Measurements from ENCODE around the gene TOMM70.
"Not testable (repeated sequence)": the region's sequence is repeated elsewhere in the genome, so short reads cannot be mapped to it uniquely, and the experiment has no call there.

Gene TOMM70

GRCh38 chr3:100400780-100401673 lies at the start of gene TOMM70, which contains the start of gene LNP1:
TOMM70 (minus strand) TSS chr3:100401089; CDS start chr3:100400949, 140 bp downstream.
LNP1 (plus strand) TSS chr3:100401539; CDS start chr3:100429730, 28,191 bp downstream.
- DNase-seq, result peak; percentile 97

- no peak for DNase-seq
Measured at GRCh38 chr3:100449214-100449613, 48.3 kb upstream of the TOMM70 start.

DNA sequence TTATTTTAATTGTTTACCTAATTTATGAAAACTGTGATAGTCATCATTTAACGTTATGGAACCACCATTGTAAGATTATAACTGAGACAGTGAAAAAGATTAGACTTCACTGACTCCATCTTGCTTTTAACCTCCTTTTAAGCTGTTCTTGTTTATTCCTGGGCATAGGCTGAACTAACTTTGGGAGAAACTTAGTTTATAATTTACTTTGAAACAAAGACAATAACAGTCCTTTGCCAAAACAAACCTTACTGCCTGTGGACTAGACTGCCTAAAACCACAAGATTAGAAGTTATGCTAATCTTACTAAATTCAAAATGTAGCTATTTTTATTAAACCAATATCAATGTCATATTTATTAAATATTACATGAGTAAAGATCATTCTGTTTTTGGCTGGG lies 47.2 kb upstream of the TOMM70 start:
- DNase-seq, result no peak

- not testable (repeated sequence) for DNase-seq
Measured at GRCh38 chr3:100447067-100447466, 46.2 kb upstream of the TOMM70 start.

DNA sequence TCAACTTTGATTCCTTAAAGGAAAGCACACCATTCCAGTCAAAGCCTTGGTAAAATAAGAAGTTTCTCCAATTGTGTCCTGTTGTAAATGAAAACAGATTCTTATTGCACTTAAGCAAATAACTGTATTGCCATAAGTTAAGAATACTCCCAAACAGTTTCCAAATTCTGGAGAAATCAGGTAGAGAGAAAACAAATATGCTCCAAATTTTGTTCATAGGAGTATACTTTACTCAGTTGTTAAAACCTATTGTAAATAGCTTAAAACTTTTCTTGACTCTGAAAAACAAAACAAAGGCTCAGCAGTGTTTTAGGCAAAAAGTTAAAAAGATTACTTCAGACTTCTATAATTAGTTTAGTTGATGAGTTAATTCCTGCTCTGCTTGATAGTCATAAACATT lies 42.8 kb upstream of the TOMM70 start:
- no peak for DNase-seq

GRCh38 chr3:100440895-100441294 lies 40.0 kb upstream of the TOMM70 start:
- DNase-seq, result no peak

DNA sequence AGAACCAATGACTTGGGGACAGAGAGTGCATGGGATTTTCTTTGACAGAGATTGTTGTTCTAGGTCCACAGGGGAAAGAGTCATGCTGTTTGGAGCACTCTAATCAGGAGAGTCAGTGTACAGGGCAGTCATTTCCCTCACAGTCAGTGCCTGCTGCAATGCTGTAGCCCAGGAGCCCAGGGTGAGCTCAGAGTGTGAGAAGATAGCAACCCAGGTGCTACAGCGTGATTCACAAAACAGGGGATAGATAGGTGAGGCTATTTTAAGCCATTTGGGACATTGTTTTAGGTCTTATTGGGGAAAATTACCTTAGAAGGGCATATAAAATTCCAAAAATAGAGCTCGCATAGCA lies 37.7 kb upstream of the TOMM70 start:
- DNase-seq, result no peak

GRCh38 chr3:100437721-100438622 lies 37.1 kb upstream of the TOMM70 start:
- DNase-seq, result no peak

DNA sequence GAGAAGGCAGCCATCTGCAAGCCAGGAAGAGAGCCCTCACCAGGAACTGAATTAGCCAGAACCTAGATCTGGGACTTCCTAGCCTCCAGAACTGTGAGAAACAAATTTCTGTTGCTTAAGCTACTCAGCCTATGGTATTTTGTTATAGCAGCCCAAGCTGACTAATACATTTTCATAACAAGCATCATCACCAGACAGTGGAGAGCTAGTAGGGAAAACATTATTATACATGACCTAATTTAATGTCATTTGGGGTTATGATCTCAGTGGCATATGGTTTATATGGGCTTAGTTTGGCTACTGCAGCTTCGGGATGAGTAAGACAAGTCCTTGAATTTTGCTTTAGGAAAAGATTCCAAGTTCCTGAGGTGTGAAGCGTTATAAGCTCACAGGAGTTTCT lies 36.1 kb upstream of the TOMM70 start:
- DNase-seq, result peak; percentile 8

DNA sequence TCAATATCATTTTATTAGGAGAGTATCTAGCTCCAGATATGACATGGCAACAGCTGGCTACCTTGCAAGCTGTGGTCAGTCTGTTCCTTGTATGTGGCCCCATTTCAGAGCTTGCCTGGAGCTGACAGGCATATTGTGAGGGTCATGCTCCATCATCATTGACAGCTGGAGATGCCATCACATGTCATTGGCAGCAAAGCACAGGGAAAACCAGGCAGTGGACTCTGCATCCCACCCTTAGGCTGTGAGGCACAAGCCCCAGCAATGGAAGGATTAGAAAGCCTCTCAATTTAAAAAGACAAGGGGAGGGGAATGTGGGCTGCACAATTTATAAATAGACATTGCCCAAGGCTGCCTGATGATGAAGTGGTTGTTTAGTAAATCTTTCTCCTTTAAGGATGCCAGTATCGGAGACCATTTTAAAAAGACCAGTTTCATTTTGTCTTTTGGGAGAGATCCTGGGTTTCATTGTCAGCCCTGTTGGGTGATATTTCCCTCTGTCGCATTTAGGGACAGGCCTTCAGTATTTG lies 28.4 kb upstream of the TOMM70 start:
- no peak for DNase-seq

DNA sequence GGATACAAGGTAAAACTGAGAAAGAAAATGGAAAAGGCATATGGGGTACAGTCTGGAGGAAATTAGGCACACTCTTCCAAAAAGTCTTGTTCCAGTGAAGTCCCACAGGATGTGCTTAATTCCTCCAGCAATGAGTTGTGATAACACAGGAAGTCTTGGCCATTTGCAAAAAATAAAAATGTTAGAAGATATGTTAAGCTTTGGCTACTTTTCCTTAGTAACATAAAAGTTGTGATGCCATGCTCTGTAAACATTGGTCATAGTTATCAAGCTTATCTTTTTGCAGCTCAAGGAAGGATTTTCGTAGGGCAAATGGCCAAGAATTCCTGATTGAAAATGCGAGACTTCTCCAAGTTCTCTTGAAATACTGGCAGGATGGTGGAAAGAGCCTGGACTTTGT lies 26.8 kb upstream of the TOMM70 start:
- DNase-seq, result peak; percentile 10

- DNase-seq, result no peak
Measured at GRCh38 chr3:100426067-100426682, 25.3 kb upstream of the TOMM70 start.

DNA sequence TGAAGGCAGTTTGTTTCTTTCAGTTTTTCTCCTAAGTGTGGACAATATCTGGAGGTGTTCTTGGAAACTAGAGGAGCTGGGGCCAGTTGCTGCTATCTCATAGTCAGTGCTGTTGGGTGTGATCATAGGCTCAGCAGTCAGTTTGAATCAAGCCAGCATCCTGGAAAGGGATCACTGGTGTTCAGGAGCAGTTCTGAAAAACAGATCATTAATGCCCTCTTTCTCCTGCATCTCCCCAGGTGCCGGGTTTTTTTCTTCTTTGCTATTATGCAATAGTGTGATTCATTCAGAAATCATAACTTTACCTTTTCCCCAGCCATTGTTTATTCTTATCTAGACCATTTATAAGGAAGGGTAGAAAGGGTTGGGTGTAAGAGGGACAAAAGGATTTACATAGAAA lies 24.4 kb upstream of the TOMM70 start:
- DNase-seq, result no peak

DNA sequence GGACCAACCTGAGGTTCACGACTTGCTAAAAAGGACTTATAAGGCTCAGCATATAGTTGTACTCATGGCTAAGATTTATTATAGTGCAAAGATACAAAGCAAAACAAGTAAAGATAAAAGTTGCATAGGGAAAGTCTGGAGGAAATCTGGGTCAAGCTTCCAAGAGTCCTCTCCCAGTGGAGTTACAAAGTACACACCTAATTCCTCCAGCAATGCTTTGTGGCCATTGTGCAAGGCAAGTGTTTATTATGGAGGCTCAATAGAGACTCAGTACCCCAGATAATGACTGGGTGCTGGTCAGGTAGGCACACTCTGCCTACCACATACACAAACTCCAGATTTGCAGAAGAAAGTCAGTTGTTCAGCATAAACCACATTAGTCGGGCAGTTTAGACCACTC lies 23.4 kb upstream of the TOMM70 start:
- DNase-seq, result no peak

DNA sequence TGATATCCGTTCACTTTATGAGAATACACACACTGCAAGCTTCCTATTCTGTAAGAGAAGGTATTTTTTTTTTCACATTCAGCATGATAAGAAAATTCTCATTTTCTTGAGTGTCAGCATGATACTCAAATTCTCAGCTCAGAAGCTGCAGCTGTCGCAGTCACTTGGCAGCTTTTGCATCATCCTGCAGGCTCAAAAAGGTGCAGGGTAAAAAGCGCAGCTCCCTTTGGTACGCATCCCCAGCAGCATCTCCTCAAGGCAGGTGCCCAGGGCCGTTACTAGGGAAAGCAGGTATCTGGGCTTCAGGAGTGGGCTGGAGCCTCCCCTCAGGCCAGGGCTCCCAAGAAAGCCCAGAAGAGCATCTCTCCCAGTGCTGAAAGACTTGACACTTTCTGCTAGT lies 22.7 kb upstream of the TOMM70 start:
- no peak for DNase-seq

- DNase-seq, result no peak
Measured at GRCh38 chr3:100420885-100421284, 20.0 kb upstream of the TOMM70 start.

GRCh38 chr3:100419406-100419805 lies 18.5 kb upstream of the TOMM70 start:
- no peak for DNase-seq

GRCh38 chr3:100416863-100417262 lies 16.0 kb upstream of the TOMM70 start:
- DNase-seq, result no peak

DNA sequence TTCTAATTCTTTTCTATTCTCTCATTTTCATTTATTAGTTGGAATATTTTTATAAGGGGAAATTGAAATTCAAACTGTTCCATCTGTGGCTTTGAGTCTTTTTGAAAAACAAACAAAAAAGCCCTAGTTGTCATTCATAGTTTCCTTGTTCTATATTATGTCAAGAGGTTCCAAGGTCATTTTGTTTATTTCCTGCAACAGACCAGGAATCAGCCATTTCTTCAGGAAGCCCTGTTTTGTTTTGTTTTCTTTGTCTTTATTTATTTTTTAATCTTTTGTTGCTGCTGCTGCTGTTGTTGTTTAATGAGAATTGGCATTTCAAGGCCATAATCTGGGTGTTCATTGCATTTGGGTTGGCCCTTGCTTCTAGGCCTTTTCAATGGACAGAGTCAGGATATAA lies 15.3 kb upstream of the TOMM70 start:
- no peak for DNase-seq

- no peak for DNase-seq
Measured at GRCh38 chr3:100413613-100414012, 12.7 kb upstream of the TOMM70 start.

DNA sequence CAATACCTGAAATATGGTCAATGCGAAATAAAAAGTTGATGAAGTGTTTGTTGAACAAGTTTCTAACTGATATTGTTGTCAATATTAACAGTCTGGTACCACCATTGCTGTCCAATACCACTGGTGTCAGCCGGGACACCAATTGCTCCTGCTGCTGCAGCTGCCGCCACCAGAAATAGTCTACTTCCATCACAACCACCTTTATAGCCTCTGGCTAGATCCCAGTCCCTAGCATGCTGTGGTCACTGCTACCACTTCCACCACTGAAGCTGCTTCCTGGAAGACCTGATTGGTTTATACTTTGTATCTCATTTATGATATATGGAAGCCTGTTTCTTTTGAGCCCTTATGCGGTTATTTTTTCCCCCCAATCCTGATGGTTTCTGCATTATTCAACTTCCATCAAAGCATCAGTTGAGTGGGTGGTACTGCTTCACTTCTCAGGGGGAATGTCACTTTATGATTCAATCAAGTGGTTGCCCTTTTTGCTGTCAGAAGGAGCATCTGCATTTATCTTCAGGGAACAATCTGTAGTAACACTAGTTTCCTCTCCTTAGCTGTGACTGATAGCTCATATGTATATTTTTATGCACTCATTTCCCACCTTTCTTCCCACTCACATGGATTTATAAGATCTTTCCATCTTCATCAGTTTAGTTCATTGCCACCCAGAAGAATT lies 12.2 kb upstream of the TOMM70 start:
- no peak for DNase-seq

Measured in fibroblast of upper back skin (primary cell).